Type B pancreatic cell (in vitro differentiated cells): ENCODE data around the gene RGS2. TPM values are rescaled to one million over a fixed set of nuclear protein-coding genes. Genes with fewer than 3 reads are reported as not detected.

ENCODE experiments used
- DNase-seq: peaks from one replicate; pipeline ENCODE4 v3.0.0; 2021; ENCODE audit warnings: mixed read lengths; ENCODE audit not compliant: unreplicated experiment; ENCODE audit errors: extremely low spot score
- H3K27ac Mint-ChIP-seq: 2 replicates; pipeline ENCODE4 v1.8.0; 2021; ENCODE audit warnings: mild to moderate bottlenecking, mixed read lengths
- H3K27me3 Mint-ChIP-seq: 2 replicates; pipeline ENCODE4 v1.8.0; 2021; ENCODE audit warnings: mixed read lengths
- H3K36me3 Mint-ChIP-seq: 2 replicates; pipeline ENCODE4 v1.8.0; 2021; ENCODE audit warnings: mixed read lengths
- H3K4me1 Mint-ChIP-seq: one replicate; pipeline ENCODE4 v1.8.0; 2021; ENCODE audit warnings: mixed read lengths; ENCODE audit not compliant: unreplicated experiment
- H3K4me3 Mint-ChIP-seq: 2 replicates; pipeline ENCODE4 v1.8.0; 2021; ENCODE audit warnings: mild to moderate bottlenecking, mixed read lengths
- H3K9me3 Mint-ChIP-seq: 2 replicates; pipeline ENCODE4 v1.8.0; 2021; ENCODE audit warnings: mixed read lengths
- total RNA-seq: library from RNA; stranded (reverse); gene quantifications from 2 replicates; pipeline ENCODE4 v1.2.1, GENCODE V29; 2021; ENCODE audit warnings: low replicate concordance
- TF ChIP-seq, protein P1 (sequence below): fragments of 200-600 bp; sonication (generic); conservative IDR thresholded peaks from 2 replicates; pipeline ENCODE4 v1.5.0; 2021; ENCODE audit warnings: antibody characterized with exemption, mild to moderate bottlenecking

RGS2 gene
- total RNA-seq, 1 donor from 2014 or later = 50.9 TPM

GRCh38 chr1:192805832-192806323, 3.0 kb upstream of the RGS2 start:
- DNase-seq = no peak
- peaks cover 3% of the 10 kb centered on the region for H3K36me3 Mint-ChIP-seq
- H3K9me3 Mint-ChIP-seq = no peaks in the 10 kb centered on the region
- H3K27me3 Mint-ChIP-seq = peaks cover 16% of the 10 kb centered on the region
- TF ChIP-seq, protein P1, sequence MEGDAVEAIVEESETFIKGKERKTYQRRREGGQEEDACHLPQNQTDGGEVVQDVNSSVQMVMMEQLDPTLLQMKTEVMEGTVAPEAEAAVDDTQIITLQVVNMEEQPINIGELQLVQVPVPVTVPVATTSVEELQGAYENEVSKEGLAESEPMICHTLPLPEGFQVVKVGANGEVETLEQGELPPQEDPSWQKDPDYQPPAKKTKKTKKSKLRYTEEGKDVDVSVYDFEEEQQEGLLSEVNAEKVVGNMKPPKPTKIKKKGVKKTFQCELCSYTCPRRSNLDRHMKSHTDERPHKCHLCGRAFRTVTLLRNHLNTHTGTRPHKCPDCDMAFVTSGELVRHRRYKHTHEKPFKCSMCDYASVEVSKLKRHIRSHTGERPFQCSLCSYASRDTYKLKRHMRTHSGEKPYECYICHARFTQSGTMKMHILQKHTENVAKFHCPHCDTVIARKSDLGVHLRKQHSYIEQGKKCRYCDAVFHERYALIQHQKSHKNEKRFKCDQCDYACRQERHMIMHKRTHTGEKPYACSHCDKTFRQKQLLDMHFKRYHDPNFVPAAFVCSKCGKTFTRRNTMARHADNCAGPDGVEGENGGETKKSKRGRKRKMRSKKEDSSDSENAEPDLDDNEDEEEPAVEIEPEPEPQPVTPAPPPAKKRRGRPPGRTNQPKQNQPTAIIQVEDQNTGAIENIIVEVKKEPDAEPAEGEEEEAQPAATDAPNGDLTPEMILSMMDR = peak; percentile 77
- H3K27ac Mint-ChIP-seq = no peak overlapping the region
- H3K4me1 Mint-ChIP-seq = peaks cover 19% of the 10 kb centered on the region
- H3K4me3 Mint-ChIP-seq = no peak overlapping the region

DNA sequence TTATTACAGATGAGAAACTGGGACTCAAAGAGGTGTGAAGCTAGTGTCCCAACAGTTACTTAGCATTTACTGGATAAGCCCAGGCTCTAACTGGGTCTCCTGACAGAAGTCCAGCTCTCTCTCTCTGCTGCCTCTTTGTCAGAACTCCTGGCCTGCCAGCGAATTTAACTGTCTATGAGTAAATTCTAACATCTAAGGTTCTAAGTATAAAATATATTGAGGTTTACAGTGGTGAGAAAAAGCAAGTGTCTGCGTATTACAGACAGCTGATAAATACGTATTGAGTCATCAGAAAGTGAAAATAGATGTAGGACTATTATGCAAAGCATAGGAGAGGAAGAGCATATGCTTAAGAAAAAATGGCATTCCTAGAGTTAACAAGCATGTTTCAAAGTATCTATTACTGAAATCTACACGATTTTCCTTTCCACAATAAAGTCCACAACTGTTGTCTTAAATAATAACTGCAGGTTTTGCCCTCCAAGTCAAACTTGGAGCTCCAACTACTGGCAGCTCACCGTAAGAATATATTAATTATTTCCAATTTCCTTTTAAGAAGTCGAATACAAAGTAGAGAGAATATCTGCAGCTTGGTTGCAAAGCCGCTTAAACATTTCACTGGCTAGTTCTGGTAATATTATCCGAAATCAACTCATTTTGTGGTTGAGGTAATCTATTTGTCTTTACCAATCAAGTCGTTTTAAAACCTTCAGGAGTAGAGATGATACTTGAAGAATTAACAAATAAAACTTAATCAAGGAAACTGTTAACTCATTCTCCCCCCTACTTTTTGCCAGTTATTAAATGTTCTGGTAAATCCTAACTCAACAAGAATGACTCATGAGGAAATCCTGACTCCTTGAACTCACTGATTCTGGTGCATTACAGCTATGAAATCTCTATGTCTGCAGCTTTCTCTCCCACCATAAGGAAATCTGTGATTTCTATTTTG, 1.4 kb upstream of the RGS2 start:
- peaks cover 19% of the 10 kb centered on the region for H3K4me1 Mint-ChIP-seq

DNA sequence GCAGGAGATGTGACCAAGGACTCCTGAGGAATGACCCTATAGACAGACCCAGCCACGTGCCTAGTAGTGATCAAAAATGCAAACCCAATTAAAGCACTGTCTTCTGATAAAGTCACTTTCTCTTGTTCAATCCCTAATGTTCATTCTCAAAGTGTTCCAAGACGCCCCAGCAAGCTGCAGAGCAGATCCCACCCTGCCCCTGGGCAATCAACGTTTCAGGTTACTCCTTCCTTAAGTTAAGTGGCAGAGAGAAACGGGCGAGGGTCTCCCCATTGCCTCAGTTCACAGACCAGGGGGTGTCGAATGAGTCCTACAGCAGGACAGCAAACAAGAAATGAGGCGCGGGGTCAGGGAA, 699 bp upstream of the RGS2 start:
- TF ChIP-seq, protein P1 = no peak
- Mint-ChIP-seq H3K27me3 (peaks cover 16% of the 10 kb centered on the region), H3K27ac (peak overlapping the region; percentile 83), H3K9me3 (no peaks in the 10 kb centered on the region), H3K36me3 (peaks cover 10% of the 10 kb centered on the region), H3K4me1 (peaks cover 19% of the 10 kb centered on the region), H3K4me3 (peak overlapping the region; percentile 99)
- DNase-seq = no peak

More for the DNA sequence above, 1.4 kb upstream of the RGS2 start:
- TF ChIP-seq, protein P1 = no peak
- no peaks in the 10 kb centered on the region for H3K9me3 Mint-ChIP-seq
- H3K4me3 Mint-ChIP-seq = peak overlapping the region; percentile 99
- H3K27ac Mint-ChIP-seq = peak overlapping the region; percentile 83
- no peak for DNase-seq
- peaks cover 16% of the 10 kb centered on the region for H3K27me3 Mint-ChIP-seq
- H3K36me3 Mint-ChIP-seq = peaks cover 10% of the 10 kb centered on the region

GRCh38 chr1:192809307-192810252, 741 bp downstream of the RGS2 start:
- H3K4me1 Mint-ChIP-seq = peaks cover 19% of the 10 kb centered on the region
- H3K27ac Mint-ChIP-seq = peak overlapping the region; percentile 95
- peak overlapping the region; percentile 99 for H3K4me3 Mint-ChIP-seq
- peaks cover 19% of the 10 kb centered on the region for H3K27me3 Mint-ChIP-seq
- H3K9me3 Mint-ChIP-seq = no peaks in the 10 kb centered on the region
- peaks cover 10% of the 10 kb centered on the region for H3K36me3 Mint-ChIP-seq
- no peak for DNase-seq
- TF ChIP-seq, protein P1 = no peak

GRCh38 chr1:192810253-192810880, 1.5 kb downstream of the RGS2 start:
- H3K9me3 Mint-ChIP-seq = no peaks in the 10 kb centered on the region

More at GRCh38 chr1:192810253-192810880, 1.5 kb downstream of the RGS2 start:
- Mint-ChIP-seq H3K27ac (peak overlapping the region; percentile 95), H3K36me3 (peaks cover 10% of the 10 kb centered on the region), H3K27me3 (peaks cover 19% of the 10 kb centered on the region), H3K4me3 (peak overlapping the region; percentile 99), H3K4me1 (peaks cover 19% of the 10 kb centered on the region)
- TF ChIP-seq, protein P1 = no peak
- no peak for DNase-seq
